BE2C (cell line): ENCODE data around the gene DAPP1.

Source experiments
- DNase-seq: peaks from one replicate; pipeline ENCODE4 v3.0.0-alpha.2; 2020
- H3K27me3 ChIP-seq: fragments of 250-450 bp; sonication (Bioruptor Pico); 2 replicates; pipeline ENCODE4 v1.5.1; 2020; ENCODE audit warnings: mild to moderate bottlenecking
- H3K36me3 ChIP-seq: fragments of 250-450 bp; sonication (Bioruptor Pico); 2 replicates; pipeline ENCODE4 v1.5.1; 2020; ENCODE audit warnings: mild to moderate bottlenecking
- H3K4me1 ChIP-seq: fragments of 250-450 bp; sonication (Bioruptor Pico); 2 replicates; pipeline ENCODE4 v1.5.1; 2020
- H3K4me3 ChIP-seq: 2 replicates; pipeline ENCODE4 v1.5.1; 2011; ENCODE audit warnings: low read depth, low read length
- H3K9me3 ChIP-seq: fragments of 250-450 bp; sonication (Bioruptor Pico); 2 replicates; pipeline ENCODE4 v1.5.1; 2020
- TF ChIP-seq, protein P1 (sequence below): IDR thresholded peaks from 2 replicates; pipeline ENCODE4 v1.5.1; 2012; ENCODE audit warnings: mild to moderate bottlenecking, low read depth, low read length

DAPP1 gene

DNA sequence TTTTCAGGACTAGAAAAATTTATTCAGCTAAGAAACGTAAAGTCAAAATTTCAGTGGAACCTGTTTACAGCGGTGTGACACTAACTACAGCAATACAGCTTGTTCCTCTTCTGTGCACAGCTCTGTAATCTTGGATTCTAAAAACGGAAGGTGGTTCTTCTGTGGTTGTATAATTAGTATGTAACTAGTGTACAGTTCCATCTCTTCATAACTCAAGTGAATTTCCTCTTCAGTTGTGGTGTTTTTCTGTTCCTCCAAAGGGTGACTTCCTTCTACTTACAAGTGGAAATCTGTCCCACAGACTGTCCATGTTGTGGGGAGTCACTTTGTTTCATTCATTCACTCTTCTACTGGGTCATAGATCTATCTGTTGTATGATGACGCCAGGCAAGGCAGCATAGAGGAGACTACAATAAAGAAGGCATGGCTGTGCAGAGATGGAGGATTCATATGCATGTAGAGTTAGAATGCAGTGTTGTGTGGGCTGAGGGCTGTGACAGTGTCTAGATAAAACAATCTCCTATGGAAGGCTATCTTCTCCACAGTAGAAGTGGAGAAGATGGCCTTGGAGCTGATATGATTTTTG is 5.4 kb downstream of the DAPP1 start:
- Histone ChIP-seq H3K9me3 (no peaks in the 10 kb centered on the region), H3K27me3 (peaks cover 13% of the 10 kb centered on the region; the same call in 1 of the 2 replicates), H3K4me3 (no peak overlapping the region), H3K4me1 (no peaks in the 10 kb centered on the region), H3K36me3 (no peaks in the 10 kb centered on the region)
- TF ChIP-seq, protein P1, sequence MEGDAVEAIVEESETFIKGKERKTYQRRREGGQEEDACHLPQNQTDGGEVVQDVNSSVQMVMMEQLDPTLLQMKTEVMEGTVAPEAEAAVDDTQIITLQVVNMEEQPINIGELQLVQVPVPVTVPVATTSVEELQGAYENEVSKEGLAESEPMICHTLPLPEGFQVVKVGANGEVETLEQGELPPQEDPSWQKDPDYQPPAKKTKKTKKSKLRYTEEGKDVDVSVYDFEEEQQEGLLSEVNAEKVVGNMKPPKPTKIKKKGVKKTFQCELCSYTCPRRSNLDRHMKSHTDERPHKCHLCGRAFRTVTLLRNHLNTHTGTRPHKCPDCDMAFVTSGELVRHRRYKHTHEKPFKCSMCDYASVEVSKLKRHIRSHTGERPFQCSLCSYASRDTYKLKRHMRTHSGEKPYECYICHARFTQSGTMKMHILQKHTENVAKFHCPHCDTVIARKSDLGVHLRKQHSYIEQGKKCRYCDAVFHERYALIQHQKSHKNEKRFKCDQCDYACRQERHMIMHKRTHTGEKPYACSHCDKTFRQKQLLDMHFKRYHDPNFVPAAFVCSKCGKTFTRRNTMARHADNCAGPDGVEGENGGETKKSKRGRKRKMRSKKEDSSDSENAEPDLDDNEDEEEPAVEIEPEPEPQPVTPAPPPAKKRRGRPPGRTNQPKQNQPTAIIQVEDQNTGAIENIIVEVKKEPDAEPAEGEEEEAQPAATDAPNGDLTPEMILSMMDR = no peak
- DNase-seq = no peak

DNA sequence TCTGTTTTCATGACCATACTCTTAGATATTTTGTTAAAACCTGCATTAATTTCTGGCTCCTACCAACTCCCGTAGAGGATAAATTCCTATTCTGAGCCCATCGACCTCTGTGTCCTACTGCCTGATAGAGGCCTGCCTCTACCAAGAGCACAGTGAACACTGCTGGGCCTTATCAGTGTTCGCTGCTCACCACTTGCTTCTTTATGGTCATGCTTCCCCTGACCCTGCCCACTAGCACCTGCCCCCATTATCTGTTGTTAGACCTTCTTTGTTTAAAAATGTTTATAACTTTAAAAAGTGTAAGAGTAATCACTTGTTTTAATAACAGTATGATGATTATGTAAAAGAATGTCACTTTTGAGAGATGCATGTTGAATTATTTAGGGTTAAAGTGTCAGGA is 6.1 kb downstream of the DAPP1 start:
- no peak for DNase-seq
- Histone ChIP-seq H3K4me3 (no peak overlapping the region), H3K36me3 (no peaks in the 10 kb centered on the region), H3K27me3 (peaks cover 6% of the 10 kb centered on the region; the same call in 1 of the 2 replicates), H3K4me1 (no peaks in the 10 kb centered on the region), H3K9me3 (no peaks in the 10 kb centered on the region)
- TF ChIP-seq, protein P1 = no peak

DNA sequence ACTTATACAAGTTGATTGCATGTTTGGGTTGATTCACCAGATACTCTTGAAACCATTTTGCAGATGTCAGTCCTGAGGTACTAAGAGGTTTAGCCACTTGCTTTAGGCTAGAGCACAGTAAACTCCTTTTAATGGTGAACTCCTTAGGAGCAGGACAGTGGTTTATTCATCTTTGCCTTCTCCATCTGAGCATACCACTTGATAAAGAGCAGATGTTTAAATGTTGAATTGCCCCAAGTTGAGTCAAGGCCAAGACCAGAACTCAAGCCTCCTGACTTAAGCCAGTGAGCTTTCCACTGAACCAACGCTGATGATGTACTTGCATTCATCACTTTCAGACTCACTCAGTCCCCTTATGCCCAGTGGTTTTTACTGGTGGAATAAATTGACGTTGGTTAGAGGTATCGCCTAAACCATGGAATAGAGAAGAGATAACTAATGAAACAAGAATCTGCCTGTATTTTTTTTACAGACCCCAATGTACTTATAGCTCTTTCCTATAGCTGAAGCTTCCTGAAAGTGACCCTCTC is 7.5 kb downstream of the DAPP1 start:
- H3K9me3 ChIP-seq = no peaks in the 10 kb centered on the region
- H3K4me1 ChIP-seq = no peaks in the 10 kb centered on the region
- DNase-seq = no peak

DNA sequence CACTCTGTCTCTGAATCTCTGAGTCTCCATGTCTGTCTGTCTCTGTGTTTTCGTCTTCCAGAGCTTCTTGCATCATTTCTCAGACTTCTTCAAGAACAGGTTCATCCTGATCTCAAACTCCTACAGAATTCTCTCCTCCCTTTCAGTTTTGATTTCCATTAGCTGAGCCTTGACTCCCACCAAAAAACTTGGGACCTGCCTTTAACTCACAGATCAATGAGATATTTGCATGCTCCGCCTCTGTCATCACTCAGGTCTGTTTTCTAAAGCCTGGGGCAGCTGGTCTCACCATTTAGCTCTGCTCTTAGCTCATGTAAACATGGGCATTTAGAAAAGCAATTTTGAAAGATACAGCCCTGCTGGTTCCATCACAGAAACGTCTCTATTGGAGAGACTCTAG is 8.6 kb downstream of the DAPP1 start:
- Histone ChIP-seq H3K9me3 (no peaks in the 10 kb centered on the region), H3K4me3 (no peak overlapping the region), H3K36me3 (no peaks in the 10 kb centered on the region), H3K27me3 (no peaks in the 10 kb centered on the region), H3K4me1 (no peaks in the 10 kb centered on the region)
- TF ChIP-seq, protein P1 = no peak
- no peak for DNase-seq

More for the DNA sequence above, 7.5 kb downstream of the DAPP1 start:
- TF ChIP-seq, protein P1 = no peak
- no peaks in the 10 kb centered on the region for H3K36me3 ChIP-seq
- H3K27me3 ChIP-seq = peaks cover 2% of the 10 kb centered on the region; the same call in 1 of the 2 replicates
- H3K4me3 ChIP-seq = no peak overlapping the region

DNA sequence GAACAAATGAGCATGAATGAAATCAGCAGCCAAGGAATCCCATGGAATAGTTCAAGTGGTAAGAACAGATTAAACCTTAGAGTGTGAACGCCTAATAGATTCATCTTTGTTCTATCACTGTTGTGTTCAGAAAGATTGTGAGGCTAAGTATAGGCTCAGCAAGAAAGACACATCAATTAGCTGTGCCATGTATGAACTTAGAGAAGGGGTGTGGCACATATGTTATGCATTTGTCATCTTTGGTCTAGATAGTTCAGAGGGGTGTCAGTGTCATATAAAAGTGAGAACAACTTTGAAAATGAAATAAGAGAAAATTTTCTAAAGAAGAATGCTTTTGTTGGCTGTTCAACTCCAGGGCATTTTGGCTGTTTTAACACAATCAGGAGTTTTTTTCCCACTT is 9.4 kb downstream of the DAPP1 start:
- Histone ChIP-seq H3K4me1 (no peaks in the 10 kb centered on the region), H3K36me3 (no peaks in the 10 kb centered on the region), H3K9me3 (no peaks in the 10 kb centered on the region), H3K4me3 (no peak overlapping the region), H3K27me3 (no peaks in the 10 kb centered on the region)
- no peak for DNase-seq
- TF ChIP-seq, protein P1 = no peak

DNA sequence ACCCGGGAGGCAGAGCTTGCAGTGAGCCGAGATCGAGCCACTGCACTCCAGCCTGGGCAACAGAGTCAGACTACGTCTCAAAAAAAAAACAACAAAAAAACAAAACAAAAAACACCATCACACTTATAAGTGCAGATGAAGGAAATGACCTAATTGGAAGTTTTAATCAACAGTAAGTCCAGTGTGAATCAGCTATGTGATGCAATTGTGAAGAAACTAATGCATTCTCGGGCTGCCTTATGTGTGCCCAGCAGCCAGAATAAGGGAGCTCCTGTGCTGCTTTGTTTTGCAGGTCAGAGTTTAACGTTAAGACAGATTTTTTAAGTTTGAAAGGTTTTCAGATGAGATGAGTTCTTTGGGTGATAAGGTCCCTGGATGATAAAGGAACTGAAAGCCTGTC is 10.8 kb downstream of the DAPP1 start:
- no peaks in the 10 kb centered on the region for H3K4me1 ChIP-seq
- no peaks in the 10 kb centered on the region for H3K36me3 ChIP-seq
- H3K9me3 ChIP-seq = no peaks in the 10 kb centered on the region
- H3K4me3 ChIP-seq = no peak overlapping the region
- no peak for DNase-seq
- TF ChIP-seq, protein P1 = no peak
- H3K27me3 ChIP-seq = no peaks in the 10 kb centered on the region; the same call in 1 of the 2 replicates
